Suppressor macrophage treated with lipopolysaccharide for 4 hours (primary cell): Measurements from ENCODE around the gene RABGGTB.
"Not testable (repeated sequence)": the region's sequence is repeated elsewhere in the genome, so short reads cannot be mapped to it uniquely, and the experiment has no call there.

Source experiments
- DNase-seq: peaks from one replicate; pipeline ENCODE4 v3.0.0-alpha.2; 2020

Gene RABGGTB

DNA sequence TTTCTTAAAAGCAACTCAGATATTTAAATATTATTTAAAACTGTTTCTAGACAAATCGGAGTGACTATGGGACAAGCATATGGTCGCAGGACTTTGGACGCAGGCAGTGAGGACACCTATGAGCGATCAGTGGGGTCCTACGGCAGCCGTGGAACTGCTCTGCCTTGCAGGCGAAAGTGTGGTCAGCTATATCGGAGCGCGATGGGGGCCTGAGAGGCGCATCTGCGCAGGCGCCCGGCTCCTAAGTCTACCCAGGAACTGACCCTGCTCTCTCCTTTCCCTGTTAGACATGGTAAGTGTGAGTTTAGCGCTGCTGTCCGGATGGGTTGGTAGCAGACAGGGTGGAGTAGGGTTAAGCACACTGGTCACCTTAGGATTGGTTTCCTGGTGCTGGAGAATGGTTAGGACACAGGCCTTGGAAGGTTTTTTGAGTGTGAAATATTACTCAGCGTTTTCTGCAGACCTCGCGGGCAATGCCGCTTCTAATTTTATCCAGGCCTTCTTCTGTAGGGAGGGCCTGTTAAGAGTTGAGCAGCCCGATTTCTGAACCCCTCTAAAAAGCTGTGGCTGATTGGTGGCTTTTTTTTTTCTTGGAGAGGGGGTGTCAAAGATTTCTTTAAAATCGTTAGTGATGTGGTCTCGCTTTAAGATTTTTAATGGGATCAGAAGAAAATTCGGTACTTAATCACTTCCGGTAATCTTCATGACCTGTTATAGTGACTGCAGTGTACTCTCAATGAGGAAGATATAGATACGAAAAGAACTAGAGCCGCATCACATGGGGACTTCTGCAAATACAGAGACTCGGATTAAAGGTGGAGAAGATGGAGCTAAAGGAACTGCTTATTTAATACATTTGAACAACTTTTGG lies at the start of gene RABGGTB:
TSS of gene RABGGTB (plus strand) at position 274 of the 871 bp plus-strand sequence. CDS start at position 290, 16 bp downstream.
- DNase-seq = peak; percentile 97

DNA sequence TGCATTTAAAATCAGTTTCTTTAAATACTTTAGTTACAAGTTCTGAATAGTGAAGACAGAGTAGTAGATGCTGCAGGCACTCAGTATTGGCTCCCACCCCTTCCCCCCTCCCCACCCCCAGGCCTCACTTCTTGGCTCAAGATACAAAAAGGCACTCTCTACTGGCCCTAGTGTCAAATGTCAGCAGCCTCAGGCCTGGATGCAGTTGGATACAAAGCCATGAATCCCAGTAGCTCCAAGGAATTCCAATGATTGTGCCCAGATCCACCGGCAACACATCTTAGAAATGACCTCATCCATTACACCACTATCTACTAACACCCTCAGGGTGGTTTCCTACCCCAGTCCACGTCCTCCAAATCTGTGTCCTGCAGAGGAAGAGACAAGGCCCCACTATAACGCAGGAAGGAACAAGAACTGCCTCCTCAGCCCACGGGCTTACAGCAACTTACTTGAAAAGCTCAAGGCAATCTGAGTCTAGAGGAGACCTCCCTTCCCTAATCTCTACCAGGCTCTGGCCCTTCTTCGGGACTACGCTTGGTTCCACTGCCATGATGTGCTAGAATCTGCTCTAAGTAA lies 43.9 kb upstream of the RABGGTB start:
- no peak for DNase-seq

DNA sequence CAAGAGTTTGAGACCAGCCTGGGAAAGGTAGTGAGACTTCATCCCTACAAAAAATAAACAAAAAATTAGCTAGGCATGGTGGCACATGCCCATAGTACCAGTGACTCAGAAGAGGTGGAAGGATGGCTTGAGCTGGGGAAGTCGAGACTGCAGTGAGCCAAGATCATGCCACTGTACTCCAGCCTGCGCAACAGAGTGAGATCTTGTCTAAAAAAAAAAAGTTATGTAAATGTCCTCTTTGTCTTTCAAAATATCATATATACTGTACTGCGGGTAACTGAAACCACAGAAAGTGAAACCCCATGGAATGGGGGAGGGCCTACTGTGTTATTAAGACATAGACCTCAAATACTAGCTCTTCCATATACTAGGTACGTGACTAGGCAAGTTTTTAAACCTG lies 40.8 kb upstream of the RABGGTB start:
- DNase-seq = peak; percentile 71

DNA sequence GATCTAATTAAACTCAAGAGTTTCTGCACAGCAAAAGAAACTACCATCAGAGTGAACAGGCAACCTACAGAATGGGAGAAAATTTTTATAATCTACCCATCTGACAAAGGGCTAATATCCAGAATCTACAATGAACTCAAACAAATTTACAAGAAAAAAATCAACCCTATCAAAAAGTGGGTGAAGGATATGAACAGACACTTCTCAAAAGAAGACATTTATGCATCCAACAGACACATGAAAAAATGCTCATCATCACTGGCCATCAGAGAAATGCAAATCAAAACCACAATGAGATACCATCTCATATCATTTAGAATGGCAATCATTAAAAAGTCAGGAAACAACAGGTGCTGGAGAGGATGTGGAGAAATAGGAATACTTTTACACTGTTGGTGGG lies 28.8 kb upstream of the RABGGTB start:
- not testable (repeated sequence) for DNase-seq

DNA sequence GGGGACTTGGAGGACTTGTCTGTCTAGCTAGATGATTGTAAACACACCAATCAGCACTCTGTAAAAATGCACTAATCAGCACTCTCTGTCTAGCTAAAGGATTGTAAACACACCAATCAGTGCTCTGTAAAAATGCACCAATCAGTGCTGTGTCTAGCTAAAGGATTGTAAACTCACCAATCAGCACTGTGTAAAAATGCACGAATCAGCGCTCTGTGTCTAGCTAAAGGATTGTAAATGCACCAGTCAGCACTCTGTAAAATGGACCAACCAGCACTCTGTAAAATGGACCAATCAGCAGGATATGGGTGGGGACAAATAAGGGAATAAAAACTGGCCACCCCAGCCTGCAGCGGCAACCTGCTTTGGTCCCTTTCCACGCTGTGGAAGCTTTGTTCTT lies 27.5 kb upstream of the RABGGTB start:
- DNase-seq = not testable (repeated sequence)

DNA sequence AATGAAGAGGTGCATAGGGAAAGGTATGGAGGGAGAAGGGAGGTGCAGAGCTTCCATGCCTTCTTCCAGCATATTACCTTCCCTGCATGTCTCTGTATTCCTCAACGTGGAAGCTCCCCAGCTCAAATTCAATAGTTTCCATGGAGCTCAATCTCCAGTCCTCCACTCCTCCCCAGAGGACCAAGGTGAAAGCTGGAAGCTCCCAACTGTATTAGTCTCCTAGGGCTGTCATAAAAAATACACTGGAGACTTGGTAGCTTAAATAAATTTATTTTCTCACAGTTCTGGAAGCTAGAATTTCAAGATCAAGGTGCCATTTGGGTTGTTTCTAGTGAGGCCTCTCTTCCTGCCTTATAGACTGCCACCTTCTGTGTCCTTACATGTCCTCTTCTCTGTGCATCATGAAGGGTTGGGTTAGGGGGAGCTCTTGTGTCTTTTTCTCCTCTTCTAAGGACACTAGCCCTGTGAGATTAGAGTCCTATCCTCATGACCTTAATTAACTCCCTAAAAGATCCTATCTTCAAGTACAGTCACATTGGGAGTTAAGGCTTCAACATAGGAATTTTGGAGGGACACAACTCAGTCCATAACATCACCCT lies 21.9 kb upstream of the RABGGTB start:
- no peak for DNase-seq

DNA sequence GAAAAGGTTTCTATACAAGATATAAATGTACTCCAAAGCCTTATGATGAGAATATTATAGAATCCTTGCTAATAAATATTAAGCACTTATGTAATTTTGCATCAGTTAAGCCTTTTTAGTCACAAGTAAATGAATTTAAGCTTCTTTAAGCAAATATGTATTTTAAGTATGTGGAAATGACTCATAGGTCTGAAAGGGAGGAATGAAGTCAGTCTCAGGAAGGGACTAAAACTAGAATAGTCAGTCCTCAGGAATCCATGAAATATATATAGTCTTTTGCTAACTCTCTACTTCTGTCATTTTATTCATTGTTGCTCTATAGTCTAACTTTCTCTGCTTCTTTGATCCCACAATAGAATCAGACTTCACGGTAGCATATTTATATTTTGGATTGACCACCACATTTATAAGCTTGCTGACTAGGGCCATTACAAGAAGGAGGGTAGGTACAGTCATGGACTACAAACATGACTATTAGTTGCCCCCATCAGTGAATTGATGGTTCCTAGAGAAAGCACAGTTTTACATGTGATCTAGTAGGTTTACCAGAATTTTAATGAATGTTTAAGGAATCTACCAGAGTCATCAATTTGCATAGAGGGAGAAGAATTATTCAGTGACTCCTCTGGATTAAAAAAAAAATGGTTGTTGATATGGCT lies 20.2 kb upstream of the RABGGTB start:
- no peak for DNase-seq

DNA sequence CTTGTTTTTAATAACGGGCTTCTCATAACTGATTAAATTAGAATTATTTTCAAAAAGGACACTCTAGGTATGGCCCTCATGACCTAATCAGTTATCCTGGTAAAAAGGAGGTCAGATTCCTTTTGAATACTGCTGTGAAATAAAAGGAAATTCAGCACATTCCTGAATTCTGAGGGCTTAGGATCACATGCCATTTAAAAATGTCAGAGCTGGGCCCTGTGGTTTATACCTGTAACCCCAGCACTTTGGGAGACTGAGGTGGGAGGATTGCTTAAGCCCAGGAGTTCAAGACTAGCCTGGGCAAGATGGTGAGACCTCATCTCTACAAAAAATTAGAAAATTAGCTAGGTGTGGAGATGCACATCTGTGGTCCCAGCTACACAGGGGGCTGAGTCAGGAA lies 18.0 kb upstream of the RABGGTB start:
- DNase-seq = no peak

DNA sequence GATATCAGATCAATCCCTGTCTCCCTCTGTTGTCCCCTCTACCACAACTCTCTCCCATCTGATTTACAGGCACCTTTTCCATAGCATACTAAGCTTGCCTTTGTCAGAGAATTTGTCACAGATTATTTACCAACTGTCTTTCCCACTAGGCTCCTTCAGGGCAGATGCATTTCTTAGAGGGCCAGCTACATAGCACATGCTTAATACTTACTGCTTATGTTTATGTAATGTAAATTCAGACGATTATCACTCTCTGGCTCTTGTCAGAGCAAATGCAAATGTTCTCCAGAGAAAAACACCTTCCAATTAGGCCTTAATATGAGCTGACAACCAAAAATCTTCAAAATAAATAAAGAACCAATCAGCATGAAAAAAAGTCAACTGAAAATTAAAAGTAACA lies 15.3 kb upstream of the RABGGTB start:
- no peak for DNase-seq

DNA sequence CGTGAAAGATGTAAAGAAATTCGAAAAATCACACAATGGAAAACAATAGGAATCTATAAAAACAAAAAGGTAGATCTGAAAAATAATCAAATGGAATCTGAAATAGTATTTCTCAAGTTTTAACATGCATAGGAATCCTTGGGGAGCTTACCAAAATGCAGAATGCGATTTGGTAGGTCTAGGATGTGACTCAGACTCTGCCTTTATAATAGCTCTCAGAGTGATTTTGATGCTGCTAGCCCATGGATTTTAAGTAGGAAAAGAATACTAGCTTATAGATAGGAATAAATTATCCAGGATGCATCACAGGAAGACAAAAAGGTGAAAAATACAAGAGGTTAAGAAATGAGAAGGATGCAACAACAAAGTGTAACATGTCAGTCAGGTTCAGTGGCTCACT lies 14.1 kb upstream of the RABGGTB start:
- no peak for DNase-seq

DNA sequence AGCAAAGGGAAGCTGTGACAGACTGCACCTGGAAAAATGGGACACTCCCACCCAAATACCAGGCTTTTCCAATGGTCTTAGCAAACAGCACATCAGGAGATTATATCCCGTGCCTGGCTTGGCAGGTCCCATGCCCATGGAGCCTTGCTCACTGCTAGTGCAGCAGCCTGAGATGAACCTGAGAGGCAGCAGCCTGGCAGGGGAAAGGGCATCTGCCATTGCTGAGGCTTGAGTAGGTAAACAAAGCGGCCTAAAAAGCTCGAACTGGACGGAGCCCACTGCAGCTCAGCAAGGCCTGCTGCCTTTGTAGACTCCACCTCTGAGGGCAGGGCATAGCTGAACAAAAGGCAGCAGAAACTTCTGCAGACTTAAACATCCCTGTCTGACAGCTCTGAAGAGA lies 8.2 kb upstream of the RABGGTB start:
- not testable (repeated sequence) for DNase-seq

DNA sequence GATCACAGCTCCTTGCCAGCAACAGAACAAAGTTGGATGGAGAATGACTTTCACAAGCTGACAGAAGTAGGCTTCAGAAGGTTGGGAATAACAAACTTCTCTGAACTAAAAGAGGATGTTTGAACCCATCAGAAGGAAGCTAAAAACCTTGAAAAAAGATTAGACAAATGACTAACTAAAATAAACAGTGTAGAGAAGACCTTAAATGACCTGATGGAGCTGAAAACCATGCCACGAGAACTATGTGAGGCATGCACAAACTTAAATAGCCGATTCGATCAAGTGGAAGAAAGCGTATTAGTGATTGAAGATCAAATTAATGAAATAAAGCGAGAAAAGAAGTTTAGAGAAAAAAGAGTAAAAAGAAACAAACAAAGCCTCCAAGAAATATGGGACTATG lies 7.4 kb upstream of the RABGGTB start:
- DNase-seq = not testable (repeated sequence)

DNA sequence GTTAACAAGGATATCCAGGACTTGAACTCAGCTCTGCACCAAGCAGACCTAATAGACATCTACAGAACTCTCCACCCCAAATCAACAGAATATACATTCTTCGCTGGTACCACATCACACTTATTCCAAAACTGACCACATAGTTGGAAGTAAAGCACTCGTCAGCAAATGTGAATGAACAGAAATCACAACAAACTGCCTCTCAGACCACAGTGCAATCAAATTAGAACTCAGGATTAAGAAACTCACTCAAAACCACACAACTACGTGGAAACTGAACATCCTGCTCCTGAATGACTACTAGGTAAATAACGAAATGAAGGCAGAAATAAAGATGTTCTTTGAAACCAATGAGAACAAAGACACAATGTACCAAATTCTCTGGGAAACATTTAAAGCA lies 5.9 kb upstream of the RABGGTB start:
- not testable (repeated sequence) for DNase-seq

DNA sequence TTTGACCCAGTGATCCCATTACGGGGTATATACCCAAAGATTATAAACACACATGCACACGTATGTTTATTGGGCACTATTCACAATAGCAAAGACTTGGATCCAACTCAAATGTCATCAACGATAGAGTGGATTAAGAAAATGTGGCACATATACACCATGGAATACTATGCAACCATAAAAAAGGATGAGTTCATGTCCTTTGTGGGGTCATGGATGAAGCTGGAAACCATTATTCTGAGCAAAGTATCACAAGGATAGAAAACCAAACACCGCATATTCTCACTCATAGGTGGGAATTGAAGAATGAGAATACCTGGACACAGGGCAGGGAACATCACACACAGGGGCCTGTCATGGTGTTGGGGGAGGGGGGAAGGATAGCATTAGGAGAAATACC lies 2.1 kb upstream of the RABGGTB start:
- not testable (repeated sequence) for DNase-seq

DNA sequence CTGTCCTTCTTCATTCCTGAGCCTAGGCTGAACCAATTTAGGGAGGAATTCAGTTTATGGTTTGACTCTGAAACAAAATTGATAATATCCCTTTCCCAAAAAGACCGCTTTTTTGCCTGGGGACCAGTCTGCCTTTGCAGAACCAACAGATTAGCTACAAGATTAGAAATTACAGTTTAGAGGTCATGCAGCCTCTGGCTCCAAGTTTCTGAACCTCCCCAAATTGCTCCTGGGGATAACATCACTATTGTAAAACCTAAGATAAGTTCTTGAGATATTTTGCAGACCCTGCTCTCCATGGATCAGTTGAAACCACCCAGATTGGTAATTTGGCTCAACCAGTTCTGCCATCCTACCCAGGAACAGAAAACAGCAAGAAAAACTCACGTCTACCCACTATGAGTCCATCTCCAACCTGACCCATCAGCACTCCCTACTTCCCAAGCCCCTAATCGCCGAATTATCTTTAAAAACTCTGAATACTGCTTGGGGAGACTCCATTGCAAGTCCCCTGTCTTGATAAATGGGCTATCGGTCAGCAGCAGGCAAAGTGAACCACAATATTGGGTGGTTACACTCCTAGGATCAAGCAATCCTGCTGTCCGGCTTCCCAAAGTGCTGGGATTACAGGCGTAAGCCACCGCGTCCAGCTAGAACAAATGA lies 605 bp upstream of the RABGGTB start:
- no peak for DNase-seq

DNA sequence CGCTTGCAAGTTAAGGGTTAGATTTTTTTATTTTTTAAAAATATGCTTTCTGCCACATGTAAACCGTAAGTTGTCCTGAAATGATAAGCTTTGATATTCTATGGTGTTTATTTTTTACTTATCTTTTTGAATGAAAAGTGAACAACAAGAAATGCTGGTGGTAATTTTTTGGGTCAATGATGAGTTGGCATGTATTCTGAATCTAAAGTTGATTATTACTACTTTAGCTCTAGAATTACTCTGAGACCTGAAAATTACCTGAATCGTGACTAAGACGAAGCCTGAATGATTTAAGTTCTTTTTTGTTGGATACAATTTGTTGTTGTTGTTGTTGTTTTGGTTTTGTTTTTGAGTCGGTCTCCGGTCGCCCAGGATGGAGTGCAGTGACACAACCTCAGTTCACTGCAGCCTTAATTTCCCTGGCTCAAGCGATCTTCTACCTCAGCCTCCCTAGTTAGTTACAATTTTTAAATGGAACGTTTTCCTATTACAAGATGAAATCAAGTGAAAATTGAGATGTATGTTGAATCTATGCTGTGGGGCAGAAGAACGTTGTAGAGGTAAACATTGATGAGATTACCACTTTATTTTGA lies 941 bp downstream of the RABGGTB start:
- DNase-seq = peak; percentile 12

DNA sequence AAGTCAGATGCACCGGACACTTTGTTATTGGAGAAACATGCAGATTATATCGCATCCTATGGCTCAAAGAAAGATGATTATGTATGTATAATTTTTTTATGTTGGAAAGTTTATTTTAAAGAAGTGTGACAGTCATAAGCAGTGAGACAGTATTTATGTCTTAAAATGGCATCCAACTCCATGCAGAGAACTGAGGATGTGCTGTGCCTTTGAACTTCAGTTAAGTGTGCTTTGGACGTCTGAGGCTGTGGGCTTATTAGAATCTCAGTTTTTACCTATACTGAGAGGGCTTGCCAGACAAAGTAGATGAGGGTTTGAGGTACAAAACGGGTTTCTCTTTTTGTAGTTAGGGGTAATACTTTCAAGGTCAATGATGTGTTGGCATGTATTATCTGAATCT lies 1.5 kb downstream of the RABGGTB start:
- no peak for DNase-seq

DNA sequence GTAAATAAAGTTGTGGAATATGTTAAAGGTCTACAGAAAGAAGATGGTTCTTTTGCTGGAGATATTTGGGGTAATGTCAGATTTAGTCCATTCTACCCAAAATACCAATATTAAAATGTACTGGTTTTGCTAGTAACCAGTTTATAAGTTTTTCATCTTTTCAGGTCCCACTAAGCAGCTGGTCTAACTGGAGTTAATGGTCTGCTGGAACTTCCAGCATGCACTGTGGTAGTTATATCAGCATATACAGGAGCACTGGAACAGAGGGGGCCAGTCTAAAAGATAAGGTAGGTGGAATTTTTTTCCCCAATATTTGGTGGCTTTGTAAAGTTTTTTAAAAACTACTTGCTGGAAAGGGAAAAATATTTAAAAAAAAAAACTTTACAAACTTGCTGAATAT lies 3.9 kb downstream of the RABGGTB start:
- DNase-seq = no peak

DNA sequence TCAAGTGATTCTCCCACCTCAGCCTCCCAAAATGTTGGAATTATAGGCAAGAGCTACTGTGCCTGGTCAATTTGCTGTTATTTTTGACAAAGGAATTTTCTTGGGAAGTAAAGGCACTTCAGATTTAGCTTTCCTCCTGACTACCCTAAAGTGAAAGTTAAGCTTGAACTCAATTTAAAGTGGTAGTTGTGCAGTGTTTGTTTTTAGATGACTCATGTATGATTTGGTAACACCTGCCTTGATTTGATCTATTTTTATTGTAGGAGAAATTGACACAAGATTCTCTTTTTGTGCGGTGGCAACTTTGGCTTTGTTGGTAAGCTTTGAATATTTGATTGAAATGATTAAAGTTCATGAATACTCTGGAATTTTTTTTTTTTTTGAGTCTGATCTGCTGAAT lies 5.0 kb downstream of the RABGGTB start:
- DNase-seq = no peak

DNA sequence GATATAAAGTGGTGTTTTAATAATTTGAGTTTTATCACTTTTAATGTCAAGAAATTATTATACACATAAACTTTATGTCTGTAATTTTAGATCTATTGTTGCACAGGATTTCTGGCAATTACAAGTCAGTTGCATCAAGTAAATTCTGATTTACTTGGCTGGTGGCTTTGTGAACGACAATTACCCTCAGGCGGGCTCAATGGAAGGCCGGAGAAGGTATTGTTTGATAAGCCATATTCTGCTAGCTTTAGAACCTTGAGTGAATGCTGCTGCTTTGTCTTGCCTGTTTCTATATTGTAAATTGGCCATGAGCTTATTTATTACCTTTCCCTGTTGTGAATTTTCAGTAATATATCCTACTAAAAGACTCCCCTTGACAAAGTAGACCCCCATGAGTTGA lies 6.0 kb downstream of the RABGGTB start:
- no peak for DNase-seq

DNA sequence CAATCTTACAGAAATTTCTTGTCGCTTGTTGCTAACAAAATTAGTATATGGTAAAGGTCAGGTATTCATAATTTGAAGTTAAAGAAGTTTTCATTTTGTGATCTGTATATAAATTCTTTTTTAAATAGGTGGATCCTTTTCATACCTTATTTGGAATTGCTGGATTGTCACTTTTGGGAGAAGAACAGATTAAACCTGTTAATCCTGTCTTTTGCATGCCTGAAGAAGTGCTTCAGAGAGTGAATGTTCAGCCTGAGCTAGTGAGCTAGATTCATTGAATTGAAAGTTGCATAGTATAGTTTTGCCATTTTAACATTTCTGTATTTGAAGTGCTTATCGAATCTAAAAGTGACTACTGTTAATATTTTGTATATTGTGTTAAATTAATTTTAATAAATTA lies 8.3 kb downstream of the RABGGTB start:
- no peak for DNase-seq

DNA sequence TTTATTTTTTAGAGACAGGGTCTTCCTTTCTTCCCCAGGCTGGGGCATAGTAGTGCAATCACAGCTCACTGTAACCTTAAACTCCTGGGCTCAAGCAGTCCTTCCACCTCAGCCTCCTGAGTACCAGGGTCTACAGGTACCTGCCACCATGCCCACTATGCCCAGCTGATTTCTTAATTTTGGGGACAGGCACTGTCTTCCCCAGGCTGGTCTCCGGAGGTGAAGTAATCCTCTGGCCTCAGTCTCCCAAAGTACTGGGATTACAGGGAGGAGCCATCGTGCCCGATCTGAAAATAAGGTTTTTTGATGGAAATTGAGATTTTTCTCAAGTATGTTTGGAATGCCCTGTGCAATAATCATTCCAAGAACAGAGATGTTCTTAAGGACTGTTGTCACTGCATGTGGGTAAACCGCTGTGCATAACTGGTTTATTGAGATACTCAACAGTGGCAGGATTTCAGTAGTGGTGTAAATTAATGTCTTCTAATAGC lies 9.7 kb downstream of the RABGGTB start:
- no peak for DNase-seq
